HG02571 (cell line): Measurements from ENCODE around the gene SH3GLB1.
A peak's percentile ranks its signal among the peaks of the same experiment; 100 is the strongest.
"Not testable (repeated sequence)": the region's sequence is repeated elsewhere in the genome, so short reads cannot be mapped to it uniquely, and the experiment has no call there.

Experiments used
- ATAC-seq: cut with Tn5 transposase; IDR thresholded peaks from one replicate; pipeline ENCODE4 v1.9.1; 2021; ENCODE audit warnings: mild to moderate bottlenecking, moderate library complexity; ENCODE audit not compliant: unreplicated experiment

The SH3GLB1 gene

GRCh38 chr1:86704458-86704971 lies at the start of gene SH3GLB1:
SH3GLB1 (plus strand) TSS chr1:86704576; CDS start chr1:86704900, 324 bp downstream.
- peak; percentile 86 for ATAC-seq

- ATAC-seq = not testable (repeated sequence)
These were observed 46.0 kb upstream of the SH3GLB1 start for GRCh38 chr1:86658381-86658780.

GRCh38 chr1:86666368-86666767 lies 38.0 kb upstream of the SH3GLB1 start:
- ATAC-seq = no peak

- ATAC-seq = no peak
These were observed 16.8 kb upstream of the SH3GLB1 start for GRCh38 chr1:86687595-86687994.

- no peak for ATAC-seq
These were observed 11.7 kb upstream of the SH3GLB1 start for GRCh38 chr1:86692641-86693040.

- no peak for ATAC-seq
These were observed 9.0 kb upstream of the SH3GLB1 start for GRCh38 chr1:86695400-86695799.

- no peak for ATAC-seq
These were observed 7.9 kb upstream of the SH3GLB1 start for GRCh38 chr1:86696522-86696921.

- no peak for ATAC-seq
These were observed 5.2 kb upstream of the SH3GLB1 start for GRCh38 chr1:86699186-86699585.

GRCh38 chr1:86701731-86702130 lies 2.6 kb upstream of the SH3GLB1 start:
- no peak for ATAC-seq

GRCh38 chr1:86702954-86703494 lies 1.4 kb upstream of the SH3GLB1 start:
- not testable (repeated sequence) for ATAC-seq

GRCh38 chr1:86703696-86704457 lies 499 bp upstream of the SH3GLB1 start:
- ATAC-seq = peak; percentile 43

GRCh38 chr1:86704972-86705664 lies 742 bp downstream of the SH3GLB1 start:
- ATAC-seq = peak; percentile 31

- ATAC-seq = no peak
These were observed 1.2 kb downstream of the SH3GLB1 start for GRCh38 chr1:86705665-86705985.

- no peak for ATAC-seq
These were observed 1.8 kb downstream of the SH3GLB1 start for GRCh38 chr1:86706018-86706635.

GRCh38 chr1:86708920-86709319 lies 4.5 kb downstream of the SH3GLB1 start:
- ATAC-seq = no peak

GRCh38 chr1:86712088-86712860 lies 7.9 kb downstream of the SH3GLB1 start:
- no peak for ATAC-seq

- no peak for ATAC-seq
These were observed 9.1 kb downstream of the SH3GLB1 start for GRCh38 chr1:86713477-86713876.

- ATAC-seq = no peak
These were observed 9.8 kb downstream of the SH3GLB1 start for GRCh38 chr1:86714159-86714558.

GRCh38 chr1:86714561-86715244 lies 10.3 kb downstream of the SH3GLB1 start:
- no peak for ATAC-seq

GRCh38 chr1:86718786-86719185 lies 14.4 kb downstream of the SH3GLB1 start:
- ATAC-seq = no peak
